Memory B cell (primary cell): Measurements from ENCODE around the gene P2RY8.
"Not testable (repeated sequence)": the region's sequence is repeated elsewhere in the genome, so short reads cannot be mapped to it uniquely, and the experiment has no call there.

Experiments used
- ATAC-seq: fragments of 150-1000 bp; cut with Tn5 transposase; 2 replicates; pipeline ENCODE4 v1.10.0; 2021; ENCODE audit warnings: low read depth, mild to moderate bottlenecking, moderate library complexity
- DNase-seq, 2 donors: peaks; one replicate each; pipeline ENCODE4 v3.0.0; 2022; ENCODE audit warnings: low spot score in 2 of 2
- H3K27ac Mint-ChIP-seq: one replicate; pipeline ENCODE4 v1.8.0; 2022; ENCODE audit warnings: mild to moderate bottlenecking, moderate library complexity, mixed read lengths
- H3K27me3 Mint-ChIP-seq: one replicate; pipeline ENCODE4 v1.8.0; 2022; ENCODE audit warnings: mixed read lengths
- H3K36me3 Mint-ChIP-seq: one replicate; pipeline ENCODE4 v1.8.0; 2022; ENCODE audit warnings: mild to moderate bottlenecking, mixed read lengths
- H3K4me1 Mint-ChIP-seq: one replicate; pipeline ENCODE4 v1.8.0; 2022; ENCODE audit warnings: mixed read lengths
- H3K4me3 Mint-ChIP-seq: one replicate; pipeline ENCODE4 v1.8.0; 2022; ENCODE audit warnings: mild to moderate bottlenecking, moderate library complexity, mixed read lengths
- H3K9me3 Mint-ChIP-seq: one replicate; pipeline ENCODE4 v1.8.0; 2022; ENCODE audit warnings: mixed read lengths

Gene P2RY8

GRCh38 chrX:1440506-1440905 is 96.5 kb downstream of the P2RY8 start:
- H3K27ac Mint-ChIP-seq, result no peak overlapping the region
- no peaks in the 10 kb centered on the region for H3K27me3 Mint-ChIP-seq
- H3K4me1 Mint-ChIP-seq, result peaks cover 7% of the 10 kb centered on the region
- peaks cover 34% of the 10 kb centered on the region for H3K36me3 Mint-ChIP-seq
- peaks cover 5% of the 10 kb centered on the region for H3K9me3 Mint-ChIP-seq
- H3K4me3 Mint-ChIP-seq, result no peak overlapping the region
- no peak for DNase-seq
- no peak for ATAC-seq

- ATAC-seq (no peak), DNase-seq (no peak)
- Mint-ChIP-seq H3K9me3 (no peaks in the 10 kb centered on the region), H3K36me3 (peaks cover 26% of the 10 kb centered on the region), H3K27me3 (no peaks in the 10 kb centered on the region), H3K4me3 (no peak overlapping the region), H3K27ac (no peak overlapping the region), H3K4me1 (no peaks in the 10 kb centered on the region)
These were observed 101.6 kb downstream of the P2RY8 start for GRCh38 chrX:1435241-1435895.

GRCh38 chrX:1434871-1435240 is 102.1 kb downstream of the P2RY8 start:
- Mint-ChIP-seq H3K36me3 (peaks cover 26% of the 10 kb centered on the region), H3K27me3 (no peaks in the 10 kb centered on the region), H3K27ac (no peak overlapping the region), H3K4me1 (no peaks in the 10 kb centered on the region), H3K9me3 (no peaks in the 10 kb centered on the region), H3K4me3 (no peak overlapping the region)
- DNase-seq (no peak), ATAC-seq (no peak)

- Mint-ChIP-seq H3K27me3 (no peaks in the 10 kb centered on the region), H3K27ac (no peak overlapping the region), H3K36me3 (peaks cover 22% of the 10 kb centered on the region), H3K9me3 (no peaks in the 10 kb centered on the region), H3K4me1 (no peaks in the 10 kb centered on the region), H3K4me3 (no peak overlapping the region)
- ATAC-seq, result no peak
- DNase-seq, result no peak
These were observed 103.2 kb downstream of the P2RY8 start for GRCh38 chrX:1433646-1434357.

- Mint-ChIP-seq H3K4me3 (no peak overlapping the region), H3K27me3 (no peaks in the 10 kb centered on the region)
- ATAC-seq, result no peak
These were observed 106.5 kb downstream of the P2RY8 start for GRCh38 chrX:1430451-1430850.

GRCh38 chrX:1427756-1428155 is 109.2 kb downstream of the P2RY8 start:
- peaks cover 27% of the 10 kb centered on the region for H3K36me3 Mint-ChIP-seq

More at GRCh38 chrX:1430451-1430850, 106.5 kb downstream of the P2RY8 start:
- no peak for DNase-seq
- no peak overlapping the region for H3K27ac Mint-ChIP-seq
- H3K9me3 Mint-ChIP-seq, result no peaks in the 10 kb centered on the region
- no peaks in the 10 kb centered on the region for H3K4me1 Mint-ChIP-seq
- H3K36me3 Mint-ChIP-seq, result peaks cover 11% of the 10 kb centered on the region

GRCh38 chrX:1426321-1426720 is 110.7 kb downstream of the P2RY8 start:
- Mint-ChIP-seq H3K36me3 (peaks cover 32% of the 10 kb centered on the region), H3K4me1 (peaks cover 13% of the 10 kb centered on the region)
- H3K27me3 Mint-ChIP-seq, H3K4me3 Mint-ChIP-seq, H3K9me3 Mint-ChIP-seq, H3K27ac Mint-ChIP-seq, DNase-seq, ATAC-seq: not testable (repeated sequence)

More at GRCh38 chrX:1427756-1428155, 109.2 kb downstream of the P2RY8 start:
- peaks cover 13% of the 10 kb centered on the region for H3K4me1 Mint-ChIP-seq
- H3K9me3 Mint-ChIP-seq, result peaks cover 10% of the 10 kb centered on the region
- no peak for DNase-seq
- H3K4me3 Mint-ChIP-seq, result no peak overlapping the region
- H3K27me3 Mint-ChIP-seq, result no peaks in the 10 kb centered on the region
- no peak overlapping the region for H3K27ac Mint-ChIP-seq
- ATAC-seq, result no peak

- Mint-ChIP-seq H3K27ac (no peak overlapping the region), H3K9me3 (peaks cover 10% of the 10 kb centered on the region), H3K27me3 (no peaks in the 10 kb centered on the region), H3K4me3 (no peak overlapping the region), H3K4me1 (peaks cover 13% of the 10 kb centered on the region), H3K36me3 (peaks cover 33% of the 10 kb centered on the region)
- no peak for ATAC-seq
- no peak for DNase-seq
These were observed 111.6 kb downstream of the P2RY8 start for GRCh38 chrX:1425381-1425780.

GRCh38 chrX:1424147-1424851 is 112.7 kb downstream of the P2RY8 start:
- Mint-ChIP-seq H3K4me3 (no peak overlapping the region), H3K4me1 (peaks cover 19% of the 10 kb centered on the region), H3K27ac (peak overlapping the region; percentile 79), H3K36me3 (peaks cover 40% of the 10 kb centered on the region), H3K27me3 (no peaks in the 10 kb centered on the region), H3K9me3 (peaks cover 14% of the 10 kb centered on the region)
- ATAC-seq (no peak), DNase-seq (no peak)

- H3K27me3 Mint-ChIP-seq, result no peaks in the 10 kb centered on the region
- H3K4me1 Mint-ChIP-seq, result peaks cover 19% of the 10 kb centered on the region
- no peak overlapping the region for H3K4me3 Mint-ChIP-seq
- DNase-seq, result no peak
- peaks cover 14% of the 10 kb centered on the region for H3K9me3 Mint-ChIP-seq
- no peak for ATAC-seq
- H3K27ac Mint-ChIP-seq, result peak overlapping the region; percentile 79
- H3K36me3 Mint-ChIP-seq, result peaks cover 40% of the 10 kb centered on the region
These were observed 113.8 kb downstream of the P2RY8 start for GRCh38 chrX:1423215-1423614.

GRCh38 chrX:1422135-1422465 is 114.9 kb downstream of the P2RY8 start:
- Mint-ChIP-seq H3K27me3 (no peaks in the 10 kb centered on the region), H3K4me1 (peaks cover 19% of the 10 kb centered on the region), H3K9me3 (peaks cover 14% of the 10 kb centered on the region), H3K36me3 (peaks cover 37% of the 10 kb centered on the region), H3K27ac (no peak overlapping the region), H3K4me3 (no peak overlapping the region)
- DNase-seq (no peak), ATAC-seq (no peak)

- Mint-ChIP-seq H3K36me3 (peaks cover 33% of the 10 kb centered on the region), H3K4me1 (peaks cover 19% of the 10 kb centered on the region), H3K4me3 (no peak overlapping the region), H3K9me3 (peaks cover 14% of the 10 kb centered on the region), H3K27ac (no peak overlapping the region), H3K27me3 (no peaks in the 10 kb centered on the region)
- ATAC-seq, result no peak
- no peak for DNase-seq
These were observed 115.4 kb downstream of the P2RY8 start for GRCh38 chrX:1421433-1422134.

GRCh38 chrX:1420371-1420770 is 116.6 kb downstream of the P2RY8 start:
- Mint-ChIP-seq H3K4me1 (peaks cover 19% of the 10 kb centered on the region), H3K4me3 (no peak overlapping the region), H3K36me3 (peaks cover 33% of the 10 kb centered on the region), H3K9me3 (peaks cover 14% of the 10 kb centered on the region), H3K27ac (peak overlapping the region; percentile 76), H3K27me3 (no peaks in the 10 kb centered on the region)
- ATAC-seq (no peak), DNase-seq (no peak)
